Measurements from ENCODE around the gene ATG9B. TPM values are rescaled to one million over a fixed set of nuclear protein-coding genes. Genes with fewer than 3 reads are reported as not detected.

Gene ATG9B
- total and polyA plus RNA-seq, 2 of the 13 experiments (the other 11 are each of a cell fraction or from before 2014, with no cell fraction given), result 0.24 TPM; not detected in 1

- ATAC-seq, result no peak
- H3K79me2 ChIP-seq (ENCODE audit: insufficient read depth, low read length), result no peaks in the 10 kb centered on the region
- peaks cover 14% of the 10 kb centered on the region for H3K4me1 ChIP-seq (ENCODE audit: insufficient read depth, low read length)
- no peaks in the 10 kb centered on the region for H3K36me3 ChIP-seq (replicated peaks in 1 of 2; ENCODE audit: control insufficient read depth in 1 of 2, insufficient read depth in 2 of 2, low read length in 2 of 2)
- H2AFZ ChIP-seq (ENCODE audit: low read length), result no peak overlapping the region
- H4K20me1 ChIP-seq (ENCODE audit: insufficient read depth, low read length), result no peaks in the 10 kb centered on the region
- H3K4me2 ChIP-seq (ENCODE audit: low read depth, low read length), result no peak overlapping the region
- WGBS (ENCODE audit: low lambda C conversion rate), result 88% methylated on average over 15 of the region's 30 CpGs
- no TSS peak for BruUV-seq (replicated peaks)
- no peak overlapping the region for H3K27ac ChIP-seq (ENCODE audit: extremely low read length, insufficient read depth, low read length)
- H3K9me3 ChIP-seq (ENCODE audit: low read length), result no peaks in the 10 kb centered on the region
- in situ Hi-C loops (cut with HindIII; ENCODE audit: extremely low pct_ligation_motif_present, low pct_unique_long_range_greater_than_20kb) (no loop called here), intact Hi-C loops (cut with micrococcal nuclease; ENCODE audit: unreplicated experiment) (no loop called here)
- TF ChIP-seq, protein P1, sequence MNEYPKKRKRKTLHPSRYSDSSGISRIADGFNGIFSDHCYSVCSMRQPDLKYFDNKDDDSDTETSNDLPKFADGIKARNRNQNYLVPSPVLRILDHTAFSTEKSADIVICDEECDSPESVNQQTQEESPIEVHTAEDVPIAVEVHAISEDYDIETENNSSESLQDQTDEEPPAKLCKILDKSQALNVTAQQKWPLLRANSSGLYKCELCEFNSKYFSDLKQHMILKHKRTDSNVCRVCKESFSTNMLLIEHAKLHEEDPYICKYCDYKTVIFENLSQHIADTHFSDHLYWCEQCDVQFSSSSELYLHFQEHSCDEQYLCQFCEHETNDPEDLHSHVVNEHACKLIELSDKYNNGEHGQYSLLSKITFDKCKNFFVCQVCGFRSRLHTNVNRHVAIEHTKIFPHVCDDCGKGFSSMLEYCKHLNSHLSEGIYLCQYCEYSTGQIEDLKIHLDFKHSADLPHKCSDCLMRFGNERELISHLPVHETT (CRISPR knock-in tag; conservative IDR thresholded peaks at IDR 0.05), result no peak
- TF ChIP-seq PAWR (CRISPR knock-in tag; IDR thresholded peaks at IDR 0.05; ENCODE audit: borderline replicate concordance) (no peak), ZNF296 (CRISPR knock-in tag; conservative IDR thresholded peaks at IDR 0.05) (no peak), SP5 (CRISPR knock-in tag; IDR thresholded peaks at IDR 0.05; ENCODE audit: borderline replicate concordance, low read depth) (no peak)
- H3K9ac ChIP-seq (ENCODE audit: insufficient read depth, low read depth, low read length), result no peak overlapping the region
- no peak for FAIRE-seq
- H3K27me3 ChIP-seq (ENCODE audit: control insufficient read depth in 1 of 2, insufficient read depth in 2 of 2, low read length in 2 of 2), result no peaks in the 10 kb centered on the region
- ChIA-PET POLR2A (no interaction called here), CTCF (ENCODE audit: low intra/inter-chr PET ratio, low total read pairs) (no interaction called here)
- no peak for DNase-seq (ENCODE audit: low spot score)
- H3K4me3 ChIP-seq (replicated peaks in 1 of 3; ENCODE audit: insufficient read depth in 1 of 3, low read depth in 2 of 3, low read length in 3 of 3), result no peak overlapping the region
Measured at GRCh38 chr7:151040616-151041375, 16.5 kb upstream of the ATG9B start.

DNA sequence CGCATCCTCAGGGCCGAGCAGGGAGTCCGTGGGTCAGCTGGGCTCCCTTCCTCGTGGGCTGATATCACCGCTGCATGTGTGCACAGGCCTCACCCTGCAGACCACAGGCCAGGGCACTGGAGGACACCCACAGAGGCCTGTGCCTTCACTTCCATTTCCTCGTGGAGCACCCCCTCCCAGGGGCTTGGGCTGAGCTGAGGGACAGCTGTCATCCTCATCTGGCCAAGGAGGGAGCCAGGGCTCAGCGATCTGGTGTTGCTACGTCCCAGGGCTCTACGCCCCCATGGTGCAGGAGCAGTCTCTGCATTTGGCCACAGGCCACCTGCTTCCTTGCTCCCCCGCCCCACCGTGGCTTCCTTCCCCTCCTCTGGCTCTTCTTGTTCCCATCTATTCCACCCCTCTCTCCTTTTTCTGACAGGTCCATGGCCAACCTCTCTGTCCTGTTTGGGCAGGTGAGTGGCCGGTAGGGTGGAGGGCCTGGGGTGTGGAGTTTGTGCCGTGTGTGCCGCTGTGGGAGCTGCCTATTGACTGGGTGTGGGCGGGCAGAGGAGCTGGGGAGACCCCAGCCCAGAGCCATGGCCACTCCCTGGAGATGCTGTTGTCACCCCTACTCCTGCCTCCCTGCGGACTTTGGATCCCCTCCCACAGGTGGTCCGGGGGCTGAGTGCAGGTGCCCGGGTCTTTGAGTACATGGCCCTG is 15.7 kb upstream of the ATG9B start:
- H3K79me2 ChIP-seq (ENCODE audit: insufficient read depth, low read length), result no peaks in the 10 kb centered on the region
- H3K4me2 ChIP-seq (ENCODE audit: low read depth, low read length), result no peak overlapping the region
- no peaks in the 10 kb centered on the region for H3K36me3 ChIP-seq (replicated peaks in 1 of 2; ENCODE audit: control insufficient read depth in 1 of 2, insufficient read depth in 2 of 2, low read length in 2 of 2)
- in situ Hi-C loops (cut with HindIII; ENCODE audit: extremely low pct_ligation_motif_present, low pct_unique_long_range_greater_than_20kb), result no loop called here
- no peak for TF ChIP-seq HNF4A (CRISPR knock-in tag; IDR thresholded peaks at IDR 0.05)
- TF ChIP-seq ZNF749 (CRISPR knock-in tag; IDR thresholded peaks at IDR 0.05; ENCODE audit: borderline replicate concordance), result no peak
- no peak for TF ChIP-seq ZNF10 (CRISPR knock-in tag; IDR thresholded peaks at IDR 0.05; ENCODE audit: borderline replicate concordance, low read depth)
- peaks cover 14% of the 10 kb centered on the region for H3K4me1 ChIP-seq (ENCODE audit: insufficient read depth, low read length)
- H3K9me3 ChIP-seq (ENCODE audit: low read length), result no peaks in the 10 kb centered on the region
- H4K20me1 ChIP-seq (ENCODE audit: insufficient read depth, low read length), result no peaks in the 10 kb centered on the region
- DNase-seq (ENCODE audit: low spot score) (no peak), FAIRE-seq (no peak), ATAC-seq (peak; percentile 11)
- H3K27ac ChIP-seq (ENCODE audit: extremely low read length, insufficient read depth, low read length), result no peak overlapping the region
- intact Hi-C loops (cut with micrococcal nuclease; ENCODE audit: unreplicated experiment), result no loop called here
- H3K9ac ChIP-seq (ENCODE audit: insufficient read depth, low read depth, low read length), result no peak overlapping the region
- H2AFZ ChIP-seq (ENCODE audit: low read length), result no peak overlapping the region
- ChIA-PET CTCF (ENCODE audit: low intra/inter-chr PET ratio, low total read pairs) (no interaction called here), POLR2A (interaction anchor here (0.5 to 1.4 kb wide), 2 partner anchors 12 to 50 kb away, joined by 3 to 7 read pairs; partner anchors contain the start of gene ABCB8)
- no peaks in the 10 kb centered on the region for H3K27me3 ChIP-seq (ENCODE audit: control insufficient read depth in 1 of 2, insufficient read depth in 2 of 2, low read length in 2 of 2)
- BruUV-seq (replicated peaks), result no TSS peak
- WGBS (ENCODE audit: low lambda C conversion rate), result 51% methylated on average over 15 of the region's 18 CpGs
- H3K4me3 ChIP-seq (replicated peaks in 1 of 3; ENCODE audit: insufficient read depth in 1 of 3, low read depth in 2 of 3, low read length in 3 of 3), result no peak overlapping the region
